Colonic mucosa (tissue), 4 donors: ENCODE data around the gene NDC80. TPM values are rescaled to one million over a fixed set of nuclear protein-coding genes. Genes with fewer than 3 reads are reported as not detected.
"Not testable (repeated sequence)": the region's sequence is repeated elsewhere in the genome, so short reads cannot be mapped to it uniquely, and the experiment has no call there.

Experiments used
- DNase-seq: peaks from one replicate; pipeline ENCODE4 v3.0.0-alpha.2; 2020
- H3K27ac ChIP-seq: fragments of 200-600 bp; one replicate; pipeline ENCODE4 v1.8.0; 2021
- H3K27me3 ChIP-seq: fragments of 200-600 bp; one replicate; pipeline ENCODE4 v1.8.0; 2021
- H3K36me3 ChIP-seq: fragments of 200-600 bp; one replicate; pipeline ENCODE4 v1.8.0; 2021
- H3K4me1 ChIP-seq: fragments of 200-600 bp; one replicate; pipeline ENCODE4 v1.8.0; 2021; ENCODE audit warnings: mild to moderate bottlenecking
- H3K4me3 ChIP-seq: fragments of 200-600 bp; one replicate; pipeline ENCODE4 v1.8.0; 2021
- H3K9ac ChIP-seq, 2 donors: one replicate each; pipeline ENCODE4 v1.7.0; 2013; ENCODE audit warnings: control low read depth in 2 of 2, low read depth in 2 of 2, low read length in 2 of 2
- H3K9me3 ChIP-seq: fragments of 200-600 bp; one replicate; pipeline ENCODE4 v1.8.0; 2021
- intact Hi-C: fragments of 100-400 bp; cut with DNase I; formaldehyde crosslinking; loops from one replicate; pipeline ENCODE4 v1.14.1; 2022
- total RNA-seq, 2 donors: library from RNA; stranded (reverse); fragmentation: NEBNext Ultra II Directional in 1 of 2; extraction: Animal tissue kit (Norgen Biotek cat#: 25700) in 1 of 2; gene quantifications; one replicate each; pipeline ENCODE4 v1.2.1, GENCODE V29; 2021
- TF ChIP-seq, protein P1 (sequence below): fragments of 200-600 bp; IDR thresholded peaks from one replicate; pipeline ENCODE4 v1.8.0; 2022; ENCODE audit warnings: antibody characterized with exemption, mild to moderate bottlenecking
- donor health status: healthy.
- donor health status: DM: no; HTN: no; CAD: no.
- donor health status: DM: no; HTN: no; CAD: no.

NDC80 gene
- 10 to 100 TPM in 1 of 2 donors, 1 to 10 TPM in 1; 6.8 to 27.6 TPM for total RNA-seq

GRCh38 chr18:2571200-2572170 is at the start of gene NDC80, which contains the start of gene METTL4:
TSS of gene NDC80 (plus strand) at chr18:2571557. CDS start at chr18:2572986, 1,429 bp downstream.
TSS of gene METTL4 (minus strand) at chr18:2571505. CDS start at chr18:2567216, 4,289 bp downstream.
- Histone ChIP-seq H3K27me3 (no peaks in the 10 kb centered on the region), H3K36me3 (no peaks in the 10 kb centered on the region), H3K9ac (peak within 1 kb of the TSS; percentile 86 to 95), H3K4me3 (peak within 1 kb of the TSS; percentile 41), H3K4me1 (peaks cover 4% of the 10 kb centered on the region), H3K9me3 (no peaks in the 10 kb centered on the region), H3K27ac (peak within 1 kb of the TSS; percentile 87)
- DNase-seq = peak; percentile 89
- TF ChIP-seq, protein P1, sequence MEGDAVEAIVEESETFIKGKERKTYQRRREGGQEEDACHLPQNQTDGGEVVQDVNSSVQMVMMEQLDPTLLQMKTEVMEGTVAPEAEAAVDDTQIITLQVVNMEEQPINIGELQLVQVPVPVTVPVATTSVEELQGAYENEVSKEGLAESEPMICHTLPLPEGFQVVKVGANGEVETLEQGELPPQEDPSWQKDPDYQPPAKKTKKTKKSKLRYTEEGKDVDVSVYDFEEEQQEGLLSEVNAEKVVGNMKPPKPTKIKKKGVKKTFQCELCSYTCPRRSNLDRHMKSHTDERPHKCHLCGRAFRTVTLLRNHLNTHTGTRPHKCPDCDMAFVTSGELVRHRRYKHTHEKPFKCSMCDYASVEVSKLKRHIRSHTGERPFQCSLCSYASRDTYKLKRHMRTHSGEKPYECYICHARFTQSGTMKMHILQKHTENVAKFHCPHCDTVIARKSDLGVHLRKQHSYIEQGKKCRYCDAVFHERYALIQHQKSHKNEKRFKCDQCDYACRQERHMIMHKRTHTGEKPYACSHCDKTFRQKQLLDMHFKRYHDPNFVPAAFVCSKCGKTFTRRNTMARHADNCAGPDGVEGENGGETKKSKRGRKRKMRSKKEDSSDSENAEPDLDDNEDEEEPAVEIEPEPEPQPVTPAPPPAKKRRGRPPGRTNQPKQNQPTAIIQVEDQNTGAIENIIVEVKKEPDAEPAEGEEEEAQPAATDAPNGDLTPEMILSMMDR = no peak
- intact Hi-C loops = loop anchor here (5.0 kb wide), 1 partner anchor 86 kb away; the partner anchor contains the start of gene SMCHD1

DNA sequence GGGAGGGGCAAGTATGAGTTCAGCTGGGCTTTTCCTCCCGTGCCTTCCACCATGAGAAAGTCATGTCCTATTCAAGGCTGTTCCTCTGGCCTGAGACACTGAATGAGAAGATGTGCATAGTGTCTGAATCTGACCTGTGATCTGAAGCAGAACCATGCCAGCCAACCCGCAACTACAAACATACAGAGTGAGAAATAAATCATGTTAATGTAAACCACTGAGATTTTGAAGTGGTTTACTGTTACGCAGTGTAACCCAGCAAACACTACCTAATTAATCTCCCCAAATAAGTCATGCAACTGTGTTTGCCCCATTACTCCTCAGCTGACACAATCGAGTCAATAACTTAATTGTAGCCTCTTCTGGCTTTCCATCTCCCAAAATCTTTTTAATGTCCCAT is 49.2 kb upstream of the NDC80 start:
- Histone ChIP-seq H3K4me1 (no peaks in the 10 kb centered on the region), H3K9ac (no peak overlapping the region), H3K9me3 (no peaks in the 10 kb centered on the region), H3K4me3 (no peak overlapping the region), H3K27me3 (no peaks in the 10 kb centered on the region), H3K27ac (no peak overlapping the region), H3K36me3 (no peaks in the 10 kb centered on the region)
- intact Hi-C loops = no loop called here
- no peak for DNase-seq
- TF ChIP-seq, protein P1 = no peak

DNA sequence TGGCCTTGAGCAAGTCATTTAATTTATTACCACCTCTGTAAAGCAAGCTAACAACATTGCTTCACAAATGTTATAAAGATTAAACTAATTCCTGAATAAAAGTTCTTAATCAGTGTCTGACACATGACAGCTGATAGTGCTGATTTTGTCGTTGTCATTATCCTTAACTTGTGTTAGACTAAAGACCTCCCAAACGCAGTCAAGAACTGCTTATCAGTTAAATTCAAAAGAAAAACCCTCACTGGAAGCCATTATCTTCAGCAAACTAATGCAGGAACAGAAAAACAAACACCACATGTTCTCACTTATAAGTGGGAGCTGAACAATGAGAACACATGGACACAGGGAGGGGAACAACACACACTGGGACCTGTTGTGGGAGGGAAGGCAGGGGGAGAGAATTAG is 46.6 kb upstream of the NDC80 start:
- DNase-seq, H3K4me3 ChIP-seq, H3K27ac ChIP-seq, H3K9me3 ChIP-seq, H3K27me3 ChIP-seq, H3K4me1 ChIP-seq, intact Hi-C loops, H3K36me3 ChIP-seq, H3K9ac ChIP-seq: not testable (repeated sequence)

- no peak for DNase-seq
- Histone ChIP-seq H3K9me3 (no peaks in the 10 kb centered on the region), H3K4me1 (no peaks in the 10 kb centered on the region), H3K4me3 (no peak overlapping the region), H3K36me3 (no peaks in the 10 kb centered on the region), H3K27ac (no peak overlapping the region), H3K27me3 (no peaks in the 10 kb centered on the region), H3K9ac (no peak overlapping the region)
- TF ChIP-seq, protein P1 = no peak
- intact Hi-C loops = no loop called here
Observed at GRCh38 chr18:2526329-2526728, 45.0 kb upstream of the NDC80 start.

DNA sequence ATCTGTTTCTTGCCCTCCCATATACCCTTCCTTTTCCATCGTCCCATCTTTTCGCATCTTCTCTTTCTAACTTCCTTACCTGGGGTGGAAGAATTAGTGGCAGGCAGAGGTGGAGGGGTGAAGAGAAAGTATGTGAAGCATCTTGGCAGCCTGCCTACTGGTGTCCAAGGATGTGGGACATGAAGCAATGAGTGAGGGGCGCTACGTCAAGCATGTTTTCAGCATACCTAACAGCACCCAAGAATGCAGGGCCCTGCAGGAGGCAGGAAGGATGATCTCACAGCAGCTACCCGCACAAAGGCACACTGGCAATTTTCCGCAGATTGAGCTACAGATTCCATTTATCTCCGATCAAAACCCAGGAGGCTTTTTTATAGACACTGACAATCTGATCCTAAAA is 42.2 kb upstream of the NDC80 start:
- TF ChIP-seq, protein P1 = no peak
- no peaks in the 10 kb centered on the region for H3K36me3 ChIP-seq
- H3K27ac ChIP-seq = no peak overlapping the region
- intact Hi-C loops = no loop called here
- DNase-seq = no peak
- no peaks in the 10 kb centered on the region for H3K9me3 ChIP-seq
- H3K4me1 ChIP-seq = no peaks in the 10 kb centered on the region
- no peak overlapping the region for H3K9ac ChIP-seq
- H3K4me3 ChIP-seq = no peak overlapping the region
- H3K27me3 ChIP-seq = no peaks in the 10 kb centered on the region

DNA sequence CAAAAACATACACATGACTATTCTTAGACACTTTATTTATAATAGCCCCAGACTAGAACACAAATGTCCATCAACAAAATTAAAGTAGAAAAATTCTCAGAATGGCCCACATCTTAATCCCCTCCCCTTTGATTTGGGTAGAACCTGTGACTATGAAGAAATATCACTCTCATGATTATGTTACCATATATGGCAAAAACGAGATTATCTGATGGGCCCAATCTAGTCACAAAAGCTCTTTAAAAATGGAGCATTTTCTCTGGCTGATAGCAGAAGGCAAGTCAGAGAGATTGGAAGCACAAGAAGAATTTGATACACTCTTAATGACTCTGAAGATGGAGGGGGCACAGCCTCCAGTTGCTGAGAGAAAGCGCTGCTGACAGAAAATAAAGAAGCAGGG is 39.6 kb upstream of the NDC80 start:
- TF ChIP-seq, protein P1 = no peak
- Histone ChIP-seq H3K27me3 (no peaks in the 10 kb centered on the region), H3K27ac (no peak overlapping the region), H3K36me3 (no peaks in the 10 kb centered on the region), H3K9ac (no peak overlapping the region), H3K4me3 (no peak overlapping the region), H3K9me3 (no peaks in the 10 kb centered on the region), H3K4me1 (no peaks in the 10 kb centered on the region)
- DNase-seq = no peak
- intact Hi-C loops = no loop called here
